Naive thymus-derived CD8-positive, alpha-beta T cell (primary cell): ENCODE data around the gene CDPF1. TPM values are rescaled to one million over a fixed set of nuclear protein-coding genes. Genes with fewer than 3 reads are reported as not detected.

ENCODE experiments used
- ATAC-seq, 2 donors: fragments of 150-1000 bp; cut with Tn5 transposase in 1 of 2; sonication (Bioruptor Pico), chemical (Tn5 transposase) in 1 of 2; 1 replicate in 1 of 2; 2 replicates in 1 of 2; pipeline ENCODE4 v1.10.0; 2021; ENCODE audit warnings: mild to moderate bottlenecking in 2 of 2, moderate library complexity in 2 of 2
- POLR2A ChIA-PET: fragments of 350-600 bp; sonication (Branson Sonifier 250); formaldehyde crosslinking; loops from one replicate; lab custom pipeline; 2021; ENCODE audit warnings: antibody characterized with exemption; lab: Charles Lee
- DNase-seq, 10 donors: peaks; one replicate each; pipeline versions ENCODE4 v3.0.0 to v3.0.0-alpha.2; 2020 to 2022
- H3K27ac Mint-ChIP-seq, 10 donors: one replicate each; pipeline ENCODE4 v1.8.0; 2020 to 2022; ENCODE audit warnings: mild to moderate bottlenecking in 10 of 10, mixed read lengths in 10 of 10, moderate library complexity in 4 of 10, inconsistent platforms in 1 of 10
- H3K27me3 Mint-ChIP-seq, 5 donors: one replicate each; pipeline ENCODE4 v1.8.0; 2021 to 2022; ENCODE audit warnings: mixed read lengths in 5 of 5
- H3K36me3 Mint-ChIP-seq, 3 donors: one replicate each; pipeline ENCODE4 v1.8.0; 2020 to 2022; ENCODE audit warnings: mixed read lengths in 3 of 3, mild to moderate bottlenecking in 2 of 3, inconsistent platforms in 1 of 3
- H3K4me1 Mint-ChIP-seq, 4 donors: one replicate each; pipeline ENCODE4 v1.8.0; 2021 to 2022; ENCODE audit warnings: mixed read lengths in 4 of 4
- H3K4me3 Mint-ChIP-seq, 10 donors: one replicate each; pipeline ENCODE4 v1.8.0; 2020 to 2022; ENCODE audit warnings: mild to moderate bottlenecking in 10 of 10, mixed read lengths in 10 of 10, moderate library complexity in 6 of 10, inconsistent platforms in 1 of 10
- H3K9me3 Mint-ChIP-seq, 9 donors: one replicate each; pipeline ENCODE4 v1.8.0; 2020 to 2022; ENCODE audit warnings: mixed read lengths in 9 of 9, mild to moderate bottlenecking in 3 of 9, inconsistent platforms in 1 of 9, moderate library complexity in 1 of 9
- polyA plus RNA-seq, 3 donors: library from polyadenylated mRNA; unstranded; fragments of 300-500 nt; fragmentation: Illumina TruSeq; gene quantifications; one replicate each; pipeline ENCODE4 v1.2.3, GENCODE V29; 2021
- total RNA-seq, 8 experiments: library from RNA in 2 of 8; stranded (reverse) in 2 of 8; gene quantifications; one replicate each; pipeline ENCODE4 v1.2.3 and lab custom pipeline; 2021 to 2026

CDPF1 gene
- total and polyA plus RNA-seq, 5 experiments from 2014 or later = 11.1 to 29.3 (median 22.9) TPM

DNA sequence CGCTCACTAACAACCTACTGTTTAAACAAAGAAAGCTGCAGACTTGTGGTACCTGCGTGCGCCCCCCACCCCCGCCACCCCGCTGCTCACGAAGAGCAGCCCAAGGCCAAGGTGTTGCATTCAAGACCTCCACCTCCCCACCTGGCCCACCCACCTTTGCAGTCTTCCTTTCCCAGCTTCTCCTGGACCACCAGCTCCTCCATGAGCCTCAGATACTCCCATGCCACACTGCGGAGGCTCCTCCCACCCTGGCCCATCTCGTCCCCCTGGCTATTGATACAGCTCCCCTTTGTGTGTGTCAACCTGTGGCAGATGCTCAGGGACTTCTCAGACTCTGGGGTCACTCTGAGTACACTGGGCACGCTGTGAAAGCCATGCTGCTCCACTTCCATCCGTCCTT lies 3.9 kb downstream of the CDPF1 start:
- DNase-seq (no peak), ATAC-seq (no peak)
- no peaks in the 10 kb centered on the region for H3K9me3 Mint-ChIP-seq
- no peak overlapping the region for H3K4me3 Mint-ChIP-seq
- peaks cover 2 to 34% (median 22%) of the 10 kb centered on the region in 4 donors for H3K4me1 Mint-ChIP-seq
- peak overlapping the region in 2 of 10 donors; percentile 28 to 77 for H3K27ac Mint-ChIP-seq
- H3K36me3 Mint-ChIP-seq = peaks cover 0 to 19% (median 4%) of the 10 kb centered on the region in 3 donors
- H3K27me3 Mint-ChIP-seq = no peaks in the 10 kb centered on the region
- POLR2A ChIA-PET = interaction anchor here (0.5 to 1.6 kb wide), 2 partner anchors 7 to 95 kb away, joined by 4 to 6 read pairs; no protein-coding TSS in a partner anchor

DNA sequence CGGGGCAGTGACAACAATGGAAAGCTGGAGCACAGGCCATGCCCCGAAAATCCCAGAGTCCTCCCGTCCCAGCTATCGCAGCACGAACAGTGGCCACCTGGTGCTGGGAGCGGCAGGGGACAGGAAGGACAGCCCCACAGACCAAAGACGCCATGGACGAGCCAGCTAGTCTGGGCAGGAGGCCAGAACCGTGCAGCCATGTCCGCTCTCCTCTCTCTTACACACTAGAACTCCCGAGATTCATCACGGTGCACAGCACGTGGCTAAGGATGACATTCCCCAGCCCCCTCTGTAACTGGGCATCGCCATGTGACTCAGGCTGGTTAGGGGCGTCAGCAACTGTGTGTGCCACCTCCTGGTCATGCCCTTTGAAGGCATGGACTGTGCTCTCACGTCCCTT lies 4.6 kb downstream of the CDPF1 start:
- DNase-seq (no peak), ATAC-seq (no peak)
- H3K27ac Mint-ChIP-seq = no peak overlapping the region
- POLR2A ChIA-PET = no interaction called here
- H3K9me3 Mint-ChIP-seq = no peaks in the 10 kb centered on the region
- no peak overlapping the region for H3K4me3 Mint-ChIP-seq
- peaks cover 4 to 32% (median 20%) of the 10 kb centered on the region in 4 donors for H3K4me1 Mint-ChIP-seq
- no peaks in the 10 kb centered on the region for H3K27me3 Mint-ChIP-seq
- peaks cover 0 to 19% (median 4%) of the 10 kb centered on the region in 3 donors for H3K36me3 Mint-ChIP-seq

DNA sequence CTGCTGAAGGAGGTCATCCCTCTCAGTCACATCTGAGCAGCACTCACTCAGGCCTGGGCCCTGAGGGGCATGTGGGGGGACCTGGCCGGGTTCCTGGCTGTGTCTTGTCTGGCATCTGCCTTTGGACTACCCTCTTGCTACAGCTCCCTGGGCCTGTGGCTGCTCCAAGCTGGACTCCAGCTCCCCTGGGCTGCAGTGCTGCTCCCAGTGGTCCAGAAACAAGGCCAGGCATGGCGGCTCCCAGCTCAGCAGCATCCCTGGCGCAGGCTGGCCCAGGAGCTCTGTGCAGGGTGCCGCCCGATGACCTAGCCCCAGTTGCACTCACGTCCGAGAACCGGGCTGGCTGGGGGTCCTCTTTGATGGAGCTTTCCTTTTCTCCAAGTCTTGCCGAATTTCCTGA lies 5.3 kb downstream of the CDPF1 start:
- POLR2A ChIA-PET = no interaction called here
- ATAC-seq (no peak), DNase-seq (no peak)
- no peak overlapping the region for H3K4me3 Mint-ChIP-seq
- peaks cover 0 to 19% (median 4%) of the 10 kb centered on the region in 3 donors for H3K36me3 Mint-ChIP-seq
- H3K9me3 Mint-ChIP-seq = no peaks in the 10 kb centered on the region
- no peak overlapping the region for H3K27ac Mint-ChIP-seq
- no peaks in the 10 kb centered on the region for H3K27me3 Mint-ChIP-seq
- peaks cover 6 to 39% (median 27%) of the 10 kb centered on the region in 4 donors for H3K4me1 Mint-ChIP-seq

DNA sequence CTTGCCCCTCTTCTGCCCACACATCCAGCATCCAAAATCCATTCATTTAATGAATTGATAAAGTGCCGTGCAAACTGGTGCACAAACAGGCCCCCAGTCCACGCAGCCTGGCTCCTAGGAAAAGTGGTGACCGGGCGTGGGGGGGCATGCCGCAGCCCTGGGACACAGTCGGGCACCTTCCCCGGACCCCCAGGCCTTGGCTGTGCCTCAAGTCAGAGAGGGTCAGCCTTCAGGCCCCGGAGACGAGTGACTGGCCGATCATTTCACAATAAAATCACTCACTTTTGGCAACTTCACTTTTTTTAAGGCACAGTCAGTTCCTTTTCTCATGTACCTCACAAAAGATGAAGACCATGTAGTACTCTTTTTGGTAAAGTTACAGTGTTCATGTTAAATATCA lies 8.0 kb downstream of the CDPF1 start:
- no peak for DNase-seq
- no peak overlapping the region for H3K27ac Mint-ChIP-seq
- peaks cover 0 to 2% (median 0%) of the 10 kb centered on the region in 9 donors for H3K9me3 Mint-ChIP-seq
- H3K27me3 Mint-ChIP-seq = no peaks in the 10 kb centered on the region
- no peak for ATAC-seq
- POLR2A ChIA-PET = interaction anchor here (1.0 kb wide), 1 partner anchor 8 kb away, joined by 4 read pairs; the partner anchor contains the start of gene CDPF1
- peaks cover 9 to 34% (median 27%) of the 10 kb centered on the region in 4 donors for H3K4me1 Mint-ChIP-seq
- no peak overlapping the region for H3K4me3 Mint-ChIP-seq
- H3K36me3 Mint-ChIP-seq = peaks cover 0 to 24% (median 11%) of the 10 kb centered on the region in 3 donors

DNA sequence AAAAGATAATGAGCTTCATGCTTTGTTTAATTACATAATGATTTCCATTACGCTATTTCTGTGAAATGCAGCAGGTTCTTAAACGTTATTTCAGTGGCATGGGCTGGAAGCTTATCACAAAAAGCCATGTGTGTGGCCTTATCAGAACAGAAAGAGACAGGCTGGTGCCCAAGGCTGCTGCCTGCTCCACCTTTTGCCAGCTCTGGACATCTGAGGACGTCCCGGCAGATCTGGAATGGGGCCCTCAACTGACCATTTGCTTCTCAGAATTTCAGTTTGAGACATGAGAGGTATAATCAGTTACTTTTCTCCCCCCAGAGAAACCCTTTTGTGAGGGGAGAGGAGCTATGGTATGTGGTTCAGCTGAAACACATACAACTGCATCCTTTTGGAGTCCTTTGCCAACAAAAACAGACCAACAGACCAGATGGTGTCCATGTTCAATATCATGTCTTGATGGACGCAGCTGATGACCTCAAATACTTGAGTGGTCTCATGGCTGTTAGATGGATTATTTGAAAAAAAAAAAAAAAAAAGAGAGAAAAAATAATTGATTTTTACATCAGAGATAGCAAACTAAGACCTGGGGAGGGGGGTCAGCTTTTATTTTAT lies 8.6 kb downstream of the CDPF1 start:
- Mint-ChIP-seq H3K36me3 (peaks cover 0 to 25% (median 16%) of the 10 kb centered on the region in 3 donors), H3K4me1 (peaks cover 9 to 29% (median 24%) of the 10 kb centered on the region in 4 donors), H3K9me3 (peaks cover 0 to 2% (median 0%) of the 10 kb centered on the region in 9 donors), H3K27ac (peak overlapping the region in 2 of 10 donors; percentile 22 to 49), H3K4me3 (peak overlapping the region in 1 of 10 donors; percentile 24), H3K27me3 (no peaks in the 10 kb centered on the region)
- ATAC-seq (no peak), DNase-seq (no peak)
- POLR2A ChIA-PET = interaction anchor here (1.0 kb wide), 1 partner anchor 9 kb away, joined by 4 read pairs; the partner anchor contains the start of gene CDPF1

DNA sequence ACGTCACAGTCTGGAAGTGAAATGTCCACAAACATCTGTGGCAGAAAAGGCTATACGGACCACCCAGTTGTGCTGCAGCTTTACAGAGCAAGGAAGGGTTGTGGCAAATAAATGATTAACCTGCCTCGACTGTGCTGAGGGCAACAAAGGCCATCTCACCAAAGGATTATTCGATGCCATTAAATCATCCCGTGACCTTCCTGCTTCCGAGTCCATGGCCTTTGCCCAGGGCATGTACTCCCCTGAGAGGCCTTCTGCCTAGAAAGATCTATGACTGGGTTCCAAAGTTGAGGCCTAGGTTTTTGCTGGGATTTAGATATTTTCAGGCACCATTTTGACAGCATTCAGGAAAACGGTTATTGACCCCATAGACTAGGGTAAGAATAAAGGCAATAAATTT lies 9.2 kb downstream of the CDPF1 start:
- H3K27ac Mint-ChIP-seq = no peak overlapping the region
- POLR2A ChIA-PET = interaction anchor here (1.0 kb wide), 1 partner anchor 9 kb away, joined by 4 read pairs; the partner anchor contains the start of gene CDPF1
- peaks cover 0 to 2% (median 0%) of the 10 kb centered on the region in 9 donors for H3K9me3 Mint-ChIP-seq
- ATAC-seq (no peak), DNase-seq (no peak)
- no peak overlapping the region for H3K4me3 Mint-ChIP-seq
- peaks cover 0 to 29% (median 18%) of the 10 kb centered on the region in 3 donors for H3K36me3 Mint-ChIP-seq
- no peaks in the 10 kb centered on the region for H3K27me3 Mint-ChIP-seq
- H3K4me1 Mint-ChIP-seq = peaks cover 9 to 26% (median 22%) of the 10 kb centered on the region in 4 donors

DNA sequence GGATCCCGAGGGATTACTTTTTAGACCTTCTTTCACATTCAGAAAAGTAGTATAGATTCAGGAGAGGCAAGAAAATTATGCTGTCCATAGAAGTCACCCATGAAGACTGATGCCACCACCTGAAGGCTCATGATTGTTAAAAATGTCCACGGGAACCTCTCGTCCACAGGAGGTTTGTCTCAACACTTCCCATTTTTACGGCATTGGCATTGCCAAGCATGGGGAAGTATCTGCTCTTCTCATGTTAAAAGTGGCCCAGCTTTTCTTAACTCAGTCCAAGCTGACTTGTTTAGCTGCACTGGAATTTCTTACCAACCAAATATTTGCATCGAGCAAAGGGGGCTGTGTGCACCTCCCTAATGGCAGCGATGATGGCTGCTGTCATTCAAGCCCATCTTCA lies 9.6 kb downstream of the CDPF1 start:
- peak overlapping the region in 2 of 10 donors; percentile 30 to 51 for H3K4me3 Mint-ChIP-seq
- POLR2A ChIA-PET = no interaction called here
- H3K27ac Mint-ChIP-seq = no peak overlapping the region
- ATAC-seq (no peak), DNase-seq (no peak)
- H3K36me3 Mint-ChIP-seq = peaks cover 0 to 30% (median 18%) of the 10 kb centered on the region in 3 donors
- peaks cover 9 to 22% (median 20%) of the 10 kb centered on the region in 4 donors for H3K4me1 Mint-ChIP-seq
- peaks cover 0 to 2% (median 0%) of the 10 kb centered on the region in 9 donors for H3K9me3 Mint-ChIP-seq
- no peaks in the 10 kb centered on the region for H3K27me3 Mint-ChIP-seq

DNA sequence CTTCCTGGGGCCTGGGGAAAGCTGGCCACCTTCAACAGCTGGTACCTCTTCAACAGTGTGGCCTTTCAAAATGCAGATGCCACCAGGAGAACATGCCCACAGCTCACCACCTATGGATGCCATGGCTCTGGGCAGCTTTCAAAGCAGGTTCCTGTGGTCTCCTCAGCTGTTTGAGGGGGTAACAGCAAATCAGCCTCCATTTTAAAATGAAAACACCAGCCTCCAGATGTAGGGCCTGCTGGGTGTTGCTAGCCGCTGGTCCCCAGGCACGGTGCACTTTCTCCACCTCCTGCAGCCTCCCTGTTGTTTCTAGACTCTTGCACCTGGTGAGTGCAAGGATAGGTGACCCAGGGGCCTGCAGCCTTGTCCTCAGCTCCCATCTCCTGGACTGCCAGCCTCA lies 10.0 kb downstream of the CDPF1 start:
- ATAC-seq (peak in 1 of 2 donors; percentile 5), DNase-seq (peak in 1 of 10 donors; percentile 49)
- H3K9me3 Mint-ChIP-seq = peaks cover 0 to 2% (median 0%) of the 10 kb centered on the region in 9 donors
- peaks cover 9 to 22% (median 20%) of the 10 kb centered on the region in 4 donors for H3K4me1 Mint-ChIP-seq
- peak overlapping the region in 8 of 10 donors; percentile 8 to 87 (median 68) for H3K27ac Mint-ChIP-seq
- H3K27me3 Mint-ChIP-seq = no peaks in the 10 kb centered on the region
- H3K4me3 Mint-ChIP-seq = peak overlapping the region in 6 of 10 donors; percentile 41 to 78 (median 66)
- POLR2A ChIA-PET = no interaction called here
- H3K36me3 Mint-ChIP-seq = peaks cover 0 to 34% (median 18%) of the 10 kb centered on the region in 3 donors

DNA sequence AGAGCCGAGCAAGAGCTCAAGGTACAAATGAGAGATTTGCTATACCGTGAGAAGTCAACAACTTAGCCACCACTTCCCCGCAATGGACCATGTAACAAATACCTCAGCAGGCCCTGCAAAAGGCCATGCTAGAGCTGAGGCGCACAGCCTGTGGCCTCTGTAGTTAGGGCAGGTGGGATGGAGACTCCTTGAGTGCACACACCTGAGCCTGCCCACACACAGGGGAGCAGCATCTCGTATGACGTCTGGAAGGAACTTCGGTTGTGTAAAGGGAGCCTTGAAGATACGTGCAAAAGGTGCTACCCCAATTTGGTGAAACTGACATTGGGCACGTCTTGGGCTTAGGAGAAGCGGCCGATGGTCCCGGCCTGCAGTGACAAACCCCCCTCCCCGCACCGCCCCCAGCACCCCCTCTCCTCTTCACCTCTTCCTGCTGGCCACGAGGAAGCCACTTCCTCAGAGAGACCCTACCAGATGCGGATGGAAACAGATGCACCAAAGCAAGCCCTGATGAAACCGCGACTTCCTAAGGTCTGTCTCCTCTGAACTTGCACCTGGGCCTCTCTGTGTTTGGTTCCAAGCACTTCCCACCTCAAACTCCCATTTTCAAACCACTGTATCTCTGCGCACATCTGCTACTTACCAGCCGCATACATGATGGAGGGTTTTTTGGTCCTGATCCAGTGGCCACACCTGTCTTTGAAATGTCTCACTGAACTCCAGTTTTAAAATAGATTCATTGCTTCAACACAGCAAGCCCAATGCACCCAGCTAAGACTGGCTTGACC lies 10.6 kb downstream of the CDPF1 start:
- peaks cover 9 to 22% (median 20%) of the 10 kb centered on the region in 4 donors for H3K4me1 Mint-ChIP-seq
- peak; percentile 56 to 79 for ATAC-seq
- H3K9me3 Mint-ChIP-seq = peaks cover 0 to 2% (median 0%) of the 10 kb centered on the region in 9 donors
- peaks cover 0 to 37% (median 18%) of the 10 kb centered on the region in 3 donors for H3K36me3 Mint-ChIP-seq
- POLR2A ChIA-PET = interaction anchor here (1.0 to 1.4 kb wide), 3 partner anchors 8 to 91 kb away, joined by 3 to 4 read pairs (median 3); partner anchors contain the start of gene TTC38
- H3K27ac Mint-ChIP-seq = peak overlapping the region; percentile 8 to 87 (median 68)
- H3K4me3 Mint-ChIP-seq = peak overlapping the region; percentile 1 to 84 (median 66)
- peak in 5 of 10 donors; percentile 5 to 58 (median 29) for DNase-seq
- H3K27me3 Mint-ChIP-seq = no peaks in the 10 kb centered on the region

DNA sequence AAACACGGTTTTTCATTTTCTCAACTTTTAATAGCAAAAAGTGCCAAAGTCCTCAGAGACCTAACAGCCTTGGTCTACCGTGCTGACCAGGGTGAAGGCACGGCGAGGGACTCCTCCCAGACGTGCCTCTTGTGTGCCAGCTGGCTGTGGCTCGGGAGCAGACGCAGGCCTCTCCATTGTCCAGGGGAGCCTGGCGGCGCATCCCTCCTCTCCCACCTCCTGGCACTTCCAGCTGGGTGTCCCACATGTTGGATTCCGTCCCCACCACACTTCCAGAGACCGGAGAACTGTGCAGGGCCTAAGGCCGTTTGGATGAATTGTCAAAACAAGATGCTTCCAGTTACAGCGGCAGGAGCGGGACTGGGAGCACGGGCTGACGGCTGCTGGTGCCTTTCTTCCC lies 11.6 kb downstream of the CDPF1 start:
- H3K36me3 Mint-ChIP-seq = peaks cover 0 to 31% (median 13%) of the 10 kb centered on the region in 3 donors
- H3K9me3 Mint-ChIP-seq = peaks cover 0 to 2% (median 0%) of the 10 kb centered on the region in 9 donors
- DNase-seq (peak in 1 of 10 donors; percentile 38), ATAC-seq (no peak)
- no peak overlapping the region for H3K4me3 Mint-ChIP-seq
- H3K4me1 Mint-ChIP-seq = peaks cover 9 to 22% (median 20%) of the 10 kb centered on the region in 4 donors
- POLR2A ChIA-PET = interaction anchor here (1.0 to 1.4 kb wide), 3 partner anchors 9 to 90 kb away, joined by 3 to 4 read pairs (median 3); partner anchors contain the start of gene TTC38
- H3K27me3 Mint-ChIP-seq = no peaks in the 10 kb centered on the region
- H3K27ac Mint-ChIP-seq = peak overlapping the region in 1 of 10 donors; percentile 12

DNA sequence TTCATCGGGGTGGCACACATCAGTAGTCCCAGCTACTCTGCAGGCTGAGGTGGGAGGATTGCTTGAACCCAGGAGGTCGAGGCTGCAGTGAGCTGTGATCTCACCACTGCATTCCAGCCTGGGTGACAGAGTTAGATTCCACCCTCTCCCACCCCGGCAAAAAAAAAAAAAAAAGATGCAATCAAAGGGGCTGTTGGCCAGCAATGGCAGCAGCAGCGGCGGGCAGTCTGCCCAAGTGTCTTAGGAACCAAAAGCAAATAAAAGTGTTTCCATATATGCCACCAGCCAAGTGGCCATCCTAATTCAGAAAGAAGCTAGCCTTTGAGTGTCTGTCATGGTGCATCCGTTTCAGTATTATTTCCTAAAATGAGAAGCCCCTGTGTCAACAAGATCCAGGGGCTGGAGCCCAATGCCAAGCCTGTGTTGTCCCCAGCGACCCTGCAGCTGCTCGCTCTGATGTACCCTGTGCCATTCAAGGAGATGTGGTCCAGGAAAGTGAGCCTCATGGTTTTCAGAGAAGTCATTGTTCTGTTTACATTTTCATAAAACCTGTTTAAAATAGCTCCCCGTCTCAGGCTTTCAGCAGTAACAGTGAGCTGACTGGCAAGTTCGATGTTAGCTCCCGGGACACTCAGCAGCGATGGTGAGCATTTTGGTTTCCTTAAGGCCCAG lies 12.5 kb downstream of the CDPF1 start:
- no peaks in the 10 kb centered on the region for H3K27me3 Mint-ChIP-seq
- peak overlapping the region in 2 of 10 donors; percentile 18 to 25 for H3K27ac Mint-ChIP-seq
- no peak for DNase-seq
- POLR2A ChIA-PET = interaction anchor here (1.4 kb wide), 1 partner anchor 89 kb away, joined by 3 read pairs; no protein-coding TSS in a partner anchor
- peaks cover 0 to 24% (median 13%) of the 10 kb centered on the region in 3 donors for H3K36me3 Mint-ChIP-seq
- H3K9me3 Mint-ChIP-seq = peaks cover 0 to 2% (median 0%) of the 10 kb centered on the region in 9 donors
- H3K4me3 Mint-ChIP-seq = no peak overlapping the region
- no peak for ATAC-seq
- peaks cover 9 to 26% (median 20%) of the 10 kb centered on the region in 4 donors for H3K4me1 Mint-ChIP-seq

DNA sequence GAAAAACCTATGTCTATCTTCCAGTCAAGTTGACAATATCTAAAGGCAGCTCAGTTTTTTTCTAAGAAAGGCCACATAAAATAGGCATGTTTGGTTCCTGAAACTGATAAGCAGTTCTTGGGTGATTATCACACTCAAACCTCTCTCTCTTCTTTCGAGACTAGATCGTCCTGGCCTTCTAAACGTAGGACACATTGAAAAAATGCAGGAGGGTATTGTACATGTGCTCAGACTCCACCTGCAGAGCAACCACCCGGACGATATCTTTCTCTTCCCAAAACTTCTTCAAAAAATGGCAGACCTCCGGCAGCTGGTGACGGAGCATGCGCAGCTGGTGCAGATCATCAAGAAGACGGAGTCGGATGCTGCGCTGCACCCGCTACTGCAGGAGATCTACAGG lies 15.1 kb downstream of the CDPF1 start:
- Mint-ChIP-seq H3K27ac (no peak overlapping the region), H3K4me3 (no peak overlapping the region), H3K9me3 (peaks cover 0 to 2% (median 0%) of the 10 kb centered on the region in 9 donors), H3K36me3 (peaks cover 0 to 28% (median 16%) of the 10 kb centered on the region in 3 donors), H3K4me1 (peaks cover 7 to 16% (median 12%) of the 10 kb centered on the region in 4 donors), H3K27me3 (no peaks in the 10 kb centered on the region)
- DNase-seq (no peak), ATAC-seq (no peak)
- POLR2A ChIA-PET = no interaction called here
